ENCODE results near the gene MT1B. TPM values are rescaled to one million over a fixed set of nuclear protein-coding genes. Genes with fewer than 3 reads are reported as not detected.

Gene MT1B
- total RNA-seq, 1 donor from 2014 or later: not detected

DNA sequence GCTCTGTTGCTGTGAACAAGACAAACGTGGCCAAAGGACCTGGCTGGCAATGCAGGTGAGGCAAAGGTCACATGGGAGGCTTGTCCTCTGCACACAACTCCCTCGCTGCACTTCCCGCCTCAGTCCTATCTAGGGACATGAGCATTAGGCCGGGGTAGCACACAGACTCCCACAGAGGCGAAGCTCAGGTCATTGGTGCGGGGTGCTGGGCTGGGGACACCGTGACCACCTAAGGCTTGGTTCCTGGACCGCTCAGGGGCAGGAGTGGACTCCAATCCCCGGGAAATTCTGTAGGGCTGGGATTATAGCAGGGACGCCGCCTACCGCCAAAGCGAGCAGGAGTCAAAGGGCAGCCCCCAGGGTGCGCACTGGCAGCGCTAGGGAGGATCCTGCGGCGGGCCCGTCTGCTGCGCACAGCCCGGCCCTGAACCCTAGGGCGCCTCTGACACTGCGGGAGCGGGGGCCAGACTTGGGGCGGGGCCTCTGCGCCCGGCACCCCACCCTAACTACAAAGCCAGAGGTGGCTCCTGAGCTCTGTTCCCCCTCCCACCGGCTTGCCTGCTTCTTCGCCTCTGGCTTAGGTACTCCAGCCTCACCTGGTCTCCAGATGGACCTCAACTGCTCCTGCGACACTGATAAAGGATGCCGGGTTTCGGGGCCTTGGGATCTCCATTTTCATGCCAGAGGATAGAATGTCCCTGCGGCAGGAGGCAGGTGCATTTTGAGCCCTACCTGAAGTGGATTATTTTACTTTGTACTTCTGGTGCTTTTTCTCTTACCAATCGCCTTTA lies 3.9 kb upstream of the MT1B start:
- Histone ChIP-seq H3K79me2 (ENCODE audit: insufficient read depth, low read length) (no peaks in the 10 kb centered on the region), H3K4me2 (ENCODE audit: low read length) (no peak overlapping the region), H3K9ac (ENCODE audit: low read length) (no peak overlapping the region), H3K4me1 (ENCODE audit: insufficient read depth, low read length) (peaks cover 9% of the 10 kb centered on the region), H3K36me3 (ENCODE audit: insufficient read depth, low read length) (no peaks in the 10 kb centered on the region), H4K20me1 (ENCODE audit: insufficient read depth, low read length) (no peaks in the 10 kb centered on the region), H3K9me3 (ENCODE audit: insufficient read depth, low read depth, low read length) (no peaks in the 10 kb centered on the region), H3K27ac (ENCODE audit: low read depth, low read length) (no peak overlapping the region), H3K27me3 (ENCODE audit: insufficient read depth, low read length) (peaks cover 95% of the 10 kb centered on the region), H2AFZ (ENCODE audit: low read depth, low read length) (no peak overlapping the region), H3K4me3 (ENCODE audit: insufficient read depth, low read depth, low read length) (no peak overlapping the region)
- H3K9me3 Mint-ChIP-seq (ENCODE audit: unreplicated experiment): no peaks in the 10 kb centered on the region
- H3K27ac Mint-ChIP-seq (ENCODE audit: unreplicated experiment): no peak overlapping the region
- H3K36me3 Mint-ChIP-seq (ENCODE audit: low read depth, unreplicated experiment): no peaks in the 10 kb centered on the region
- no peak overlapping the region for H3K4me3 Mint-ChIP-seq (ENCODE audit: unreplicated experiment)
- DNase-seq (ENCODE audit: low read depth) (no peak), FAIRE-seq (no peak)
- peak; percentile 73 for TF ChIP-seq EZH2 (IDR thresholded peaks at IDR 0.05; ENCODE audit: insufficient read depth, low read length)
- TF ChIP-seq CTCF (IDR thresholded peaks at IDR 0.05; ENCODE audit: insufficient read depth, low read depth, low read length): no peak
- no peaks in the 10 kb centered on the region for H3K4me1 Mint-ChIP-seq (ENCODE audit: low read depth, unreplicated experiment)
- peaks cover 93% of the 10 kb centered on the region for H3K27me3 Mint-ChIP-seq (ENCODE audit: low read depth, unreplicated experiment)

DNA sequence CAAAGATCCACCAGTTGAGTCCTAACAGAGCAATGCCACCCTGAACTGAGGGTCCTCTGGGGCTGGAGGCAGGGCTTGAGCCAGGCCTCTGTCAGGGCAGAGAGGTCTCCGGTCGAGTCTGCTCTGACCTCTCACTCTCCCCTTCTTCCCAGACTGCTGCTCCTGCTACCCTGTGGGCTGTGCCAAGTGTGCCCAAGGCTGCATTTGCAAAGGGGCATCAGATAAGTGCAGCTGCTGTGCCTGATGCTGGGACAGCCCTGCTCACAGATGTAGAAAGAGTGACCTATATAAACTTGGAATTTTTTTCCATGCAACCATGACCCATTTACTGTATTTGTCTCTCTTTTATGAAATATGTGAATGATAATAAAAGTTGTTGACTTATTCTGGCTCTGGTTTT lies 2.4 kb upstream of the MT1B start:
- no peaks in the 10 kb centered on the region for H3K36me3 Mint-ChIP-seq (ENCODE audit: low read depth, unreplicated experiment)
- Histone ChIP-seq H3K9ac (ENCODE audit: low read length) (no peak overlapping the region), H4K20me1 (ENCODE audit: insufficient read depth, low read length) (no peaks in the 10 kb centered on the region), H3K4me2 (ENCODE audit: low read length) (no peak overlapping the region), H3K79me2 (ENCODE audit: insufficient read depth, low read length) (no peaks in the 10 kb centered on the region), H3K27ac (ENCODE audit: low read depth, low read length) (no peak overlapping the region), H3K27me3 (ENCODE audit: insufficient read depth, low read length) (peaks cover 87% of the 10 kb centered on the region), H3K4me1 (ENCODE audit: insufficient read depth, low read length) (peaks cover 2% of the 10 kb centered on the region), H2AFZ (ENCODE audit: low read depth, low read length) (no peak overlapping the region), H3K9me3 (ENCODE audit: insufficient read depth, low read depth, low read length) (no peaks in the 10 kb centered on the region), H3K36me3 (ENCODE audit: insufficient read depth, low read length) (no peaks in the 10 kb centered on the region), H3K4me3 (ENCODE audit: insufficient read depth, low read depth, low read length) (no peak overlapping the region)
- no peak overlapping the region for H3K27ac Mint-ChIP-seq (ENCODE audit: unreplicated experiment)
- no peak for TF ChIP-seq EZH2 (IDR thresholded peaks at IDR 0.05; ENCODE audit: insufficient read depth, low read length)
- TF ChIP-seq CTCF (IDR thresholded peaks at IDR 0.05; ENCODE audit: insufficient read depth, low read depth, low read length): no peak
- no peak overlapping the region for H3K4me3 Mint-ChIP-seq (ENCODE audit: unreplicated experiment)
- peaks cover 91% of the 10 kb centered on the region for H3K27me3 Mint-ChIP-seq (ENCODE audit: low read depth, unreplicated experiment)
- no peaks in the 10 kb centered on the region for H3K9me3 Mint-ChIP-seq (ENCODE audit: unreplicated experiment)
- H3K4me1 Mint-ChIP-seq (ENCODE audit: low read depth, unreplicated experiment): no peaks in the 10 kb centered on the region
- FAIRE-seq (no peak), DNase-seq (ENCODE audit: low read depth) (no peak)

DNA sequence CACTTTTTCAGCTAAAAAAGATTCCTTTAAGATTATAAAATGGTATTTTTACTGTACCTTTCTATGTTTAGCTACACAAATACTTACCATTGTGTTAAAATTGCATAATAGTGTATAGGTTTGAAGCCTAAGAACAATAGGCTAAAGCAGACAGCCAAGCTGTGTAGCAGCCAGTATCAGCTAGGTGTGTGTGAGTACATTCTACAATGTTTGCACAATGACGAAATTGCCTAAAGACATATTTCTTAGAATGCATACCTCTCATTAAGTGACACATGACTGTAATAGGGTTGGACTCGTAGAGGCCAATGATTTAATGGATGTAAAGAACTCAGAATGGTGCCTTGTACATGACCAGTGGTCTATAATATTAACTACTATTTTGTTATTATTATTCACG lies 1.9 kb upstream of the MT1B start:
- H3K4me1 Mint-ChIP-seq (ENCODE audit: low read depth, unreplicated experiment): no peaks in the 10 kb centered on the region
- peaks cover 90% of the 10 kb centered on the region for H3K27me3 Mint-ChIP-seq (ENCODE audit: low read depth, unreplicated experiment)
- H3K4me2 ChIP-seq (ENCODE audit: low read length): no peak overlapping the region
- no peak overlapping the region for H3K9ac ChIP-seq (ENCODE audit: low read length)
- no peak overlapping the region for H3K27ac ChIP-seq (ENCODE audit: low read depth, low read length)
- no peak for FAIRE-seq
- H3K36me3 ChIP-seq (ENCODE audit: insufficient read depth, low read length): no peaks in the 10 kb centered on the region
- no peak overlapping the region for H3K4me3 Mint-ChIP-seq (ENCODE audit: unreplicated experiment)
- H3K9me3 Mint-ChIP-seq (ENCODE audit: unreplicated experiment): no peaks in the 10 kb centered on the region
- H4K20me1 ChIP-seq (ENCODE audit: insufficient read depth, low read length): no peaks in the 10 kb centered on the region
- no peak overlapping the region for H2AFZ ChIP-seq (ENCODE audit: low read depth, low read length)
- DNase-seq (ENCODE audit: low read depth): no peak
- no peak for TF ChIP-seq EZH2 (IDR thresholded peaks at IDR 0.05; ENCODE audit: insufficient read depth, low read length)
- no peak for TF ChIP-seq CTCF (IDR thresholded peaks at IDR 0.05; ENCODE audit: insufficient read depth, low read depth, low read length)
- H3K4me3 ChIP-seq (ENCODE audit: insufficient read depth, low read depth, low read length): no peak overlapping the region
- no peaks in the 10 kb centered on the region for H3K9me3 ChIP-seq (ENCODE audit: insufficient read depth, low read depth, low read length)
- H3K27me3 ChIP-seq (ENCODE audit: insufficient read depth, low read length): peaks cover 81% of the 10 kb centered on the region
- H3K79me2 ChIP-seq (ENCODE audit: insufficient read depth, low read length): no peaks in the 10 kb centered on the region
- peaks cover 4% of the 10 kb centered on the region for H3K4me1 ChIP-seq (ENCODE audit: insufficient read depth, low read length)
- H3K27ac Mint-ChIP-seq (ENCODE audit: unreplicated experiment): no peak overlapping the region
- H3K36me3 Mint-ChIP-seq (ENCODE audit: low read depth, unreplicated experiment): no peaks in the 10 kb centered on the region
